Measurements from ENCODE around the gene NOTCH2. TPM values are rescaled to one million over a fixed set of nuclear protein-coding genes. Genes with fewer than 3 reads are reported as not detected.

NOTCH2 gene
- total RNA-seq, 1 experiment from 2014 or later = 62.9 TPM

GRCh38 chr1:119865627-119866026 is 203.8 kb downstream of the NOTCH2 start:
- Histone ChIP-seq H3K9ac (ENCODE audit: low read length) (no peak overlapping the region), H3K4me3 (replicated peaks in 1 of 2; ENCODE audit: low read depth in 1 of 2, low read length in 2 of 2) (no peak overlapping the region), H4K20me1 (ENCODE audit: insufficient read depth) (no peaks in the 10 kb centered on the region), H3K4me1 (ENCODE audit: control insufficient read depth in 1 of 2, insufficient read depth in 2 of 2, low read length in 2 of 2) (no peaks in the 10 kb centered on the region), H3K79me2 (ENCODE audit: insufficient read depth, low read length) (no peaks in the 10 kb centered on the region), H2AFZ (ENCODE audit: low read depth, low read length, poor library complexity, severe bottlenecking) (no peak overlapping the region), H3K27me3 (ENCODE audit: insufficient read depth, low read length) (no peaks in the 10 kb centered on the region), H3K9me2 (ENCODE audit: insufficient read depth) (no peaks in the 10 kb centered on the region), H3K36me3 (ENCODE audit: control insufficient read depth in 1 of 2, insufficient read depth in 2 of 2, low read length in 2 of 2) (no peaks in the 10 kb centered on the region), H3K27ac (ENCODE audit: low read depth, low read length) (no peak overlapping the region), H3K4me2 (ENCODE audit: low read length) (no peak overlapping the region), H3K9me3 (ENCODE audit: control insufficient read depth in 1 of 2, insufficient read depth in 1 of 2, low read depth in 1 of 2, low read length in 2 of 2) (no peaks in the 10 kb centered on the region)
- DNase-seq (ENCODE audit: low read depth, low spot score) (no peak), ATAC-seq (no peak)
- intact Hi-C loops (cut with micrococcal nuclease) = no loop called here
- ChIA-PET POLR2A (no interaction called here), CTCF (interaction anchor here (1.0 to 2.1 kb wide), 2 partner anchors 8 to 56 kb away, joined by 3 to 6 read pairs; no protein-coding TSS in a partner anchor), RAD21 (ENCODE audit: low non-redundant PET in 1 of 2, low total read pairs in 2 of 2, uncharacterized antibody in 2 of 2, unreplicated experiment in 2 of 2) (no interaction called here)
- BruUV-seq (replicated peaks) = no TSS peak
- no peak for TF ChIP-seq SP1 (IDR thresholded peaks at IDR 0.05; ENCODE audit: low read depth)
- TF ChIP-seq, protein P1, sequence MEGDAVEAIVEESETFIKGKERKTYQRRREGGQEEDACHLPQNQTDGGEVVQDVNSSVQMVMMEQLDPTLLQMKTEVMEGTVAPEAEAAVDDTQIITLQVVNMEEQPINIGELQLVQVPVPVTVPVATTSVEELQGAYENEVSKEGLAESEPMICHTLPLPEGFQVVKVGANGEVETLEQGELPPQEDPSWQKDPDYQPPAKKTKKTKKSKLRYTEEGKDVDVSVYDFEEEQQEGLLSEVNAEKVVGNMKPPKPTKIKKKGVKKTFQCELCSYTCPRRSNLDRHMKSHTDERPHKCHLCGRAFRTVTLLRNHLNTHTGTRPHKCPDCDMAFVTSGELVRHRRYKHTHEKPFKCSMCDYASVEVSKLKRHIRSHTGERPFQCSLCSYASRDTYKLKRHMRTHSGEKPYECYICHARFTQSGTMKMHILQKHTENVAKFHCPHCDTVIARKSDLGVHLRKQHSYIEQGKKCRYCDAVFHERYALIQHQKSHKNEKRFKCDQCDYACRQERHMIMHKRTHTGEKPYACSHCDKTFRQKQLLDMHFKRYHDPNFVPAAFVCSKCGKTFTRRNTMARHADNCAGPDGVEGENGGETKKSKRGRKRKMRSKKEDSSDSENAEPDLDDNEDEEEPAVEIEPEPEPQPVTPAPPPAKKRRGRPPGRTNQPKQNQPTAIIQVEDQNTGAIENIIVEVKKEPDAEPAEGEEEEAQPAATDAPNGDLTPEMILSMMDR (IDR thresholded peaks at IDR 0.05 in 2 of 3, conservative IDR thresholded peaks at IDR 0.05 in 1 of 3; ENCODE audit: borderline replicate concordance in 1 of 3, insufficient read depth in 1 of 3, low read depth in 2 of 3, low read length in 2 of 3) = no peak
- TF ChIP-seq EGR1 (IDR thresholded peaks at IDR 0.05; ENCODE audit: low read depth) = no peak
- TF ChIP-seq REST (IDR thresholded peaks at IDR 0.05; ENCODE audit: low read depth) = no peak
- no peak for TF ChIP-seq POLR2A (IDR thresholded peaks at IDR 0.05; ENCODE audit: borderline replicate concordance, extremely low read depth, insufficient read depth, insufficient read length)
- no peak for TF ChIP-seq RAD21 (IDR thresholded peaks at IDR 0.05; ENCODE audit: low read depth)
- TF ChIP-seq CBX3 (IDR thresholded peaks at IDR 0.05; ENCODE audit: low read depth) = no peak
- no peak for TF ChIP-seq SRF (IDR thresholded peaks at IDR 0.05; ENCODE audit: low read depth)
- TF ChIP-seq FOSL1 (IDR thresholded peaks at IDR 0.05; ENCODE audit: low read depth) = no peak
- no peak for TF ChIP-seq YY1 (IDR thresholded peaks at IDR 0.05; ENCODE audit: extremely low read depth, insufficient replicate concordance, low read depth, low read length)
- TF ChIP-seq MAX (IDR thresholded peaks at IDR 0.05) = no peak
- no peak for TF ChIP-seq ZFX (IDR thresholded peaks at IDR 0.05)
- no peak for TF ChIP-seq ZNF274 (IDR thresholded peaks at IDR 0.05; ENCODE audit: low read depth, low read length)
- no peak for TF ChIP-seq EZH2phosphoT487 (IDR thresholded peaks at IDR 0.05; ENCODE audit: borderline replicate concordance)

All from HCT116 (cell line).